ENCODE data around the gene COL6A1.

DNA sequence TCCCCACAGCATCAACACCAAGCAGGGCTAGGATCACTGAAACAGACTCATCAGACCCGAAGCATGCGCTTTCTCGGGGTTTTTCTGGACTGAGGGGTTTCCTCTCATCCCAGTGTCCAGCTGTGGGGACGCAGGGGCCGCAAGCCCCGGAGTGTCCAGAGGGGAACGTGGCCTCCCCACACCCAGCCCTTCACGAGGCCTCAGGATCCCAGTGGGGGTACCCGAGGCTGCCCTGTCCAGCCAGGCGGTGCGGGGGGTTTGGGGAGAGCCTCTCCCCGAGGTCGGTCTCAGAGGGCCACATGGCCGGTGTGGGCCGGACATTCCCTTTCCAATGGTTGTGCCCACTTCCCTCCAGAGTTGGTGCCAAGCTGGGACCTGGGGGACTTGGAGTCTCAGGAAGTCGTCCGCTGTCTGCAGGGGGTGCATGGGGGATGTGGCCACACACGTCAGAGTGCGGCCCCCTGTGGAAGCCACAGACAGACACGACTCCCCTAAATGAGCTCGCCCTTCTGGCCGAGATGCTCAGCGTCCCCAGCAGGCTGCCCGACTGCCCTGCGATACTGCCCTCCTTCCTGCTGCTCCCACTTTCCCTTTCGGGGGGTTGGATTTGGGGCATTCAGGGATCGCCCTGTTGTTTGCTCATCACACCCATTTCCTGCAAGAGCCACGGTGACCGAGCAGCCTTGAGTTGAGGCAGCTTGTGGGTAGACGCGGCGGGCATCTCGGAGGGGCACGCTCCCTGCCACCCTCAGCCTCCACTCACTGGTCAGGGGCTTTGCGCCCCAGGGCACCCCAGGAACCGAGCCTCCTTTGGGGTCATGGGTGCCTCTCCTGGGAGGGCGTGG, 4.1 kb downstream of the COL6A1 start:
- TF ChIP-seq POLR2A (IDR thresholded peaks at IDR 0.05; ENCODE audit: low read depth, low read length), result no peak
- no peak for TF ChIP-seq POLR2AphosphoS5 (IDR thresholded peaks at IDR 0.05; ENCODE audit: low read depth, low read length)
